Naive thymus-derived CD4-positive, alpha-beta T cell (primary cell): Measurements from ENCODE around the gene ACTN4. TPM values are rescaled to one million over a fixed set of nuclear protein-coding genes. Genes with fewer than 3 reads are reported as not detected.

Experiments used
- ATAC-seq: fragments of 150-1000 bp; cut with Tn5 transposase; 2 replicates; pipeline ENCODE4 v1.10.0; 2021; ENCODE audit warnings: mild to moderate bottlenecking, moderate library complexity
- CTCF ChIA-PET: fragments of 350-600 bp; sonication (Branson Sonifier 250); formaldehyde crosslinking; loops from one replicate; lab custom pipeline; 2021; ENCODE audit warnings: antibody characterized with exemption; lab: Charles Lee
- POLR2A ChIA-PET: fragments of 350-600 bp; sonication (Branson Sonifier 250); formaldehyde crosslinking; loops from one replicate; lab custom pipeline; 2021; ENCODE audit warnings: antibody characterized with exemption, inconsistent platforms; lab: Charles Lee
- DNase-seq, 9 donors: peaks; one replicate each; pipeline versions ENCODE4 v3.0.0 to v3.0.0-alpha.2; 2020 to 2022; ENCODE audit warnings: mixed read lengths in 1 of 9
- H3K27ac ChIP-seq: one replicate; pipeline ENCODE4 v1.7.0; 2013; ENCODE audit warnings: mild to moderate bottlenecking, low read depth, low read length, moderate library complexity
- H3K27me3 ChIP-seq, 2 donors: one replicate each; pipeline ENCODE4 v1.7.0; 2013; ENCODE audit warnings: low read length in 2 of 2, mild to moderate bottlenecking in 2 of 2, moderate library complexity in 2 of 2; ENCODE audit not compliant: control insufficient read depth in 2 of 2, insufficient read depth in 2 of 2
- H3K36me3 ChIP-seq, 3 experiments: 1 replicate in 2 of 3; 2 replicates in 1 of 3; pipeline ENCODE4 v1.7.0; 2013; ENCODE audit warnings: low read length in 3 of 3, mild to moderate bottlenecking in 3 of 3, moderate library complexity in 1 of 3; ENCODE audit not compliant: insufficient read depth in 3 of 3, control insufficient read depth in 2 of 3
- H3K4me1 ChIP-seq, 2 donors: one replicate each; pipeline ENCODE4 v1.7.0; 2013; ENCODE audit warnings: low read length in 2 of 2, mild to moderate bottlenecking in 2 of 2, moderate library complexity in 1 of 2; ENCODE audit not compliant: control insufficient read depth in 2 of 2, insufficient read depth in 2 of 2
- H3K4me3 ChIP-seq: 2 replicates; pipeline ENCODE4 v1.7.0; 2013; ENCODE audit warnings: mild to moderate bottlenecking, low read length
- H3K9me3 ChIP-seq, 3 experiments: 1 replicate in 2 of 3; 2 replicates in 1 of 3; pipeline ENCODE4 v1.7.0; 2013; ENCODE audit warnings: low read length in 3 of 3; ENCODE audit not compliant: control insufficient read depth in 2 of 3
- H3K27ac Mint-ChIP-seq, 9 donors: one replicate each; pipeline ENCODE4 v1.8.0; 2020 to 2022; ENCODE audit warnings: mixed read lengths in 9 of 9, mild to moderate bottlenecking in 8 of 9, moderate library complexity in 5 of 9, inconsistent platforms in 2 of 9
- H3K27me3 Mint-ChIP-seq, 5 donors: one replicate each; pipeline ENCODE4 v1.8.0; 2021 to 2022; ENCODE audit warnings: mixed read lengths in 5 of 5, mild to moderate bottlenecking in 1 of 5
- H3K36me3 Mint-ChIP-seq, 5 donors: one replicate each; pipeline ENCODE4 v1.8.0; 2020 to 2022; ENCODE audit warnings: mixed read lengths in 5 of 5, mild to moderate bottlenecking in 3 of 5, inconsistent platforms in 1 of 5
- H3K4me1 Mint-ChIP-seq, 7 donors: one replicate each; pipeline ENCODE4 v1.8.0; 2020 to 2022; ENCODE audit warnings: mixed read lengths in 7 of 7, mild to moderate bottlenecking in 3 of 7, inconsistent platforms in 1 of 7
- H3K4me3 Mint-ChIP-seq, 10 donors: one replicate each; pipeline ENCODE4 v1.8.0; 2020 to 2022; ENCODE audit warnings: mild to moderate bottlenecking in 10 of 10, mixed read lengths in 10 of 10, moderate library complexity in 6 of 10, inconsistent platforms in 2 of 10
- H3K9me3 Mint-ChIP-seq, 11 donors: one replicate each; pipeline ENCODE4 v1.8.0; 2020 to 2022; ENCODE audit warnings: mixed read lengths in 11 of 11, mild to moderate bottlenecking in 4 of 11, inconsistent platforms in 1 of 11, moderate library complexity in 1 of 11
- intact Hi-C, 2 donors: fragments of 100-400 bp; cut with micrococcal nuclease; formaldehyde crosslinking; loops; one replicate each; pipeline ENCODE4 v1.15.1; 2023
- polyA plus RNA-seq, 2 donors: library from polyadenylated mRNA; unstranded; fragments of 300-500 nt; fragmentation: Illumina TruSeq; gene quantifications; one replicate each; pipeline ENCODE4 v1.2.3, GENCODE V29; 2021
- total RNA-seq, 6 experiments: library from RNA in 5 of 6; stranded (reverse) in 5 of 6; gene quantifications; 1 replicate in 5 of 6; 2 replicates in 1 of 6; pipeline ENCODE4 v1.2.3 and lab custom pipeline; 2021 to 2026

ACTN4 gene
- total and polyA plus RNA-seq, 7 experiments from 2014 or later = 2.8 to 355 (median 52.1) TPM

- H3K4me1 Mint-ChIP-seq = peaks cover 29 to 78% (median 59%) of the 10 kb centered on the region in 7 donors
- H3K27ac Mint-ChIP-seq = peak overlapping the region in 1 of 9 donors; percentile 63
- intact Hi-C loops = no loop called here
- no peak for ATAC-seq
- no peak overlapping the region for H3K27ac ChIP-seq
- no peak for DNase-seq
- no peaks in the 10 kb centered on the region for H3K36me3 ChIP-seq
- no peak overlapping the region for H3K4me3 ChIP-seq
- peaks cover 30 to 70% of the 10 kb centered on the region in 2 donors for H3K4me1 ChIP-seq
- peaks cover 0 to 3% of the 10 kb centered on the region in 2 donors for H3K27me3 ChIP-seq
- H3K4me3 Mint-ChIP-seq = peak overlapping the region in 3 of 10 donors; percentile 21 to 43 (median 26)
- peaks cover 0 to 26% (median 4%) of the 10 kb centered on the region in 5 donors for H3K36me3 Mint-ChIP-seq
- POLR2A ChIA-PET = no interaction called here
- no peaks in the 10 kb centered on the region for H3K9me3 Mint-ChIP-seq
- H3K27me3 Mint-ChIP-seq = peaks cover 0 to 14% (median 3%) of the 10 kb centered on the region in 5 donors
- CTCF ChIA-PET = no interaction called here
- H3K9me3 ChIP-seq = no peaks in the 10 kb centered on the region
Observed at GRCh38 chr19:38670921-38671398, 23.5 kb downstream of the ACTN4 start.

- H3K27ac Mint-ChIP-seq = no peak overlapping the region
- POLR2A ChIA-PET = no interaction called here
Observed at GRCh38 chr19:38671654-38672053, 24.2 kb downstream of the ACTN4 start.

GRCh38 chr19:38673030-38673429 is 25.6 kb downstream of the ACTN4 start:
- no peak for DNase-seq

More at GRCh38 chr19:38671654-38672053, 24.2 kb downstream of the ACTN4 start:
- Histone ChIP-seq H3K36me3 (no peaks in the 10 kb centered on the region), H3K4me1 (peaks cover 27 to 70% of the 10 kb centered on the region in 2 donors), H3K4me3 (no peak overlapping the region), H3K27ac (no peak overlapping the region), H3K9me3 (no peaks in the 10 kb centered on the region), H3K27me3 (peaks cover 0 to 3% of the 10 kb centered on the region in 2 donors)
- peaks cover 0 to 26% (median 4%) of the 10 kb centered on the region in 5 donors for H3K36me3 Mint-ChIP-seq
- H3K9me3 Mint-ChIP-seq = no peaks in the 10 kb centered on the region
- peaks cover 29 to 78% (median 59%) of the 10 kb centered on the region in 7 donors for H3K4me1 Mint-ChIP-seq
- CTCF ChIA-PET = no interaction called here
- no peak overlapping the region for H3K4me3 Mint-ChIP-seq
- H3K27me3 Mint-ChIP-seq = peaks cover 0 to 14% (median 0%) of the 10 kb centered on the region in 5 donors
- ATAC-seq = no peak
- intact Hi-C loops = no loop called here
- no peak for DNase-seq

GRCh38 chr19:38674388-38675171 is 27.1 kb downstream of the ACTN4 start:
- Mint-ChIP-seq H3K27ac (peak overlapping the region in 1 of 9 donors; percentile 65), H3K9me3 (no peaks in the 10 kb centered on the region), H3K4me3 (no peak overlapping the region), H3K36me3 (peaks cover 0 to 26% (median 17%) of the 10 kb centered on the region in 5 donors), H3K27me3 (peaks cover 0 to 7% (median 0%) of the 10 kb centered on the region in 5 donors), H3K4me1 (peaks cover 28 to 81% (median 43%) of the 10 kb centered on the region in 7 donors)
- intact Hi-C loops = no loop called here
- CTCF ChIA-PET = no interaction called here
- H3K9me3 ChIP-seq = no peaks in the 10 kb centered on the region
- POLR2A ChIA-PET = interaction anchor here (0.6 kb wide), 1 partner anchor 893 kb away, joined by 3 read pairs; no protein-coding TSS in a partner anchor
- ATAC-seq (peak; percentile 45), DNase-seq (no peak)
- H3K4me1 ChIP-seq = peaks cover 8 to 70% of the 10 kb centered on the region in 2 donors
- H3K27me3 ChIP-seq = peaks cover 0 to 3% of the 10 kb centered on the region in 2 donors
- H3K4me3 ChIP-seq = no peak overlapping the region
- no peaks in the 10 kb centered on the region for H3K36me3 ChIP-seq
- H3K27ac ChIP-seq = no peak overlapping the region

More at GRCh38 chr19:38673030-38673429, 25.6 kb downstream of the ACTN4 start:
- Mint-ChIP-seq H3K27ac (no peak overlapping the region), H3K27me3 (peaks cover 0 to 9% (median 0%) of the 10 kb centered on the region in 5 donors), H3K4me3 (no peak overlapping the region), H3K4me1 (peaks cover 33 to 82% (median 49%) of the 10 kb centered on the region in 7 donors), H3K9me3 (no peaks in the 10 kb centered on the region), H3K36me3 (peaks cover 0 to 29% (median 8%) of the 10 kb centered on the region in 5 donors)
- H3K4me1 ChIP-seq = peaks cover 18 to 70% of the 10 kb centered on the region in 2 donors
- peaks cover 0 to 3% of the 10 kb centered on the region in 2 donors for H3K27me3 ChIP-seq
- intact Hi-C loops = no loop called here
- no peak overlapping the region for H3K4me3 ChIP-seq
- ChIA-PET POLR2A (no interaction called here), CTCF (no interaction called here)
- no peak for ATAC-seq
- no peak overlapping the region for H3K27ac ChIP-seq
- H3K36me3 ChIP-seq = no peaks in the 10 kb centered on the region
- no peaks in the 10 kb centered on the region for H3K9me3 ChIP-seq

DNA sequence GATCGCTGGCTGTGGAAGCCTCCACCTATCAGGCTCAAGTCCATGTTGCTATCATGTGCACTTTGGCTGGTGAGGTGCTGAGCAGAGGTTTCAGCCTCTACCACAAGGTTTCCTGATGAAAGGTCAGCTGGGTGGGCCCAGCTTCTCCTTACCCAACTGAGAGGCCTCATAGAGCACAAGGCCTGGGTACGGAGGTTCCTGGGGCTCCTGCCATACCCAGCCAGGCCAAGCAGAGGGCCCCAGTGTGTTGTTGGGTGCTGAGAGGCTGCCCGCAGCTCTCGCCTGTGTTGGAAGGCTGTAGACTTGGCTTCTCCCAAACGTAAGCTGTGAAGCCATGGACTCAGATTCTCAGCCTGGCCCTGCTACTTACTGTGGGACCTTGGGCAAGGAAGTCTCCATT is 28.2 kb downstream of the ACTN4 start:
- peaks cover 21 to 82% (median 43%) of the 10 kb centered on the region in 7 donors for H3K4me1 Mint-ChIP-seq
- ATAC-seq (peak; percentile 77), DNase-seq (no peak)
- H3K36me3 ChIP-seq = no peaks in the 10 kb centered on the region
- H3K9me3 ChIP-seq = no peaks in the 10 kb centered on the region
- peaks cover 0 to 30% (median 17%) of the 10 kb centered on the region in 5 donors for H3K36me3 Mint-ChIP-seq
- H3K27ac ChIP-seq = no peak overlapping the region
- CTCF ChIA-PET = no interaction called here
- H3K4me3 Mint-ChIP-seq = no peak overlapping the region
- no peaks in the 10 kb centered on the region for H3K27me3 Mint-ChIP-seq
- intact Hi-C loops = no loop called here
- POLR2A ChIA-PET = no interaction called here
- H3K27ac Mint-ChIP-seq = peak overlapping the region in 1 of 9 donors; percentile 31
- H3K4me1 ChIP-seq = peaks cover 0 to 71% of the 10 kb centered on the region in 2 donors
- peaks cover 0 to 3% of the 10 kb centered on the region in 2 donors for H3K27me3 ChIP-seq
- no peaks in the 10 kb centered on the region for H3K9me3 Mint-ChIP-seq
- no peak overlapping the region for H3K4me3 ChIP-seq

GRCh38 chr19:38676023-38676877 is 28.8 kb downstream of the ACTN4 start:
- ATAC-seq (no peak), DNase-seq (no peak)
- no peak overlapping the region for H3K4me3 ChIP-seq
- Mint-ChIP-seq H3K9me3 (no peaks in the 10 kb centered on the region), H3K27me3 (no peaks in the 10 kb centered on the region), H3K4me1 (peaks cover 23 to 82% (median 43%) of the 10 kb centered on the region in 7 donors), H3K4me3 (peak overlapping the region in 1 of 10 donors; percentile 12), H3K36me3 (peaks cover 0 to 30% (median 17%) of the 10 kb centered on the region in 5 donors), H3K27ac (no peak overlapping the region)
- peaks cover 0 to 70% of the 10 kb centered on the region in 2 donors for H3K4me1 ChIP-seq
- intact Hi-C loops = no loop called here
- peaks cover 0 to 3% of the 10 kb centered on the region in 2 donors for H3K27me3 ChIP-seq
- H3K36me3 ChIP-seq = no peaks in the 10 kb centered on the region
- H3K27ac ChIP-seq = no peak overlapping the region
- CTCF ChIA-PET = no interaction called here
- POLR2A ChIA-PET = no interaction called here
- H3K9me3 ChIP-seq = no peaks in the 10 kb centered on the region
